Upper lobe of left lung (tissue), 4 donors: ENCODE data around the gene WNK3.

ENCODE experiments used
- EP300 ChIP-seq, 4 donors: sonication (generic); formaldehyde crosslinking; IDR thresholded peaks; one replicate each; pipeline ENCODE4 v1.5.1; 2017; ENCODE audit warnings: antibody characterized with exemption in 4 of 4, control low read depth in 2 of 4
- POLR2AphosphoS5 ChIP-seq, 2 donors: sonication (generic); formaldehyde crosslinking; IDR thresholded peaks; one replicate each; pipeline ENCODE4 v1.5.1; 2017; ENCODE audit warnings: antibody characterized with exemption in 2 of 2
- TF ChIP-seq, protein P1 (sequence below), 6 experiments: fragments of 450-650 bp in 4 of 6; fragments of 200-600 bp in 2 of 6; sonication (generic) in 2 of 6; IDR thresholded peaks; one replicate each; pipeline ENCODE4 v1.5.1; 2016 to 2019; ENCODE audit warnings: antibody characterized with exemption in 6 of 6

DNA sequence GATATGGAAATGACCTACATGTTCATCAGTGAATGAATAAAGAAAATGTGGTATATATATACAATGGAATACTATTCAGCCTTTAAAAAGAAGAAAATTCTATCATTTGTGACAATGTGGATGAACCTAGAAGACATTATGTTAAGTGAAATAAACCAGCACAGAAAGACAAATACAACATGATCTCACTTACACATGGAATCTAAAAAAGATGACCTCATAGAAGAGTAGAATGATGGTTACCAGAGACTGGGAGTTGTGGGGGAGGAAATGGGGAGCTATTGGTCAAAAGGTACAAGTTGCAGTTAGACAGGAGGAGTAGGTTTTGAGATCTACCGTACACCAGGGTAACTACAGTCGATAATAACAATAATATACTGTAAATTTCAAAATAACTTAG lies 51.5 kb downstream of the WNK3 start:
- TF ChIP-seq, protein P1, sequence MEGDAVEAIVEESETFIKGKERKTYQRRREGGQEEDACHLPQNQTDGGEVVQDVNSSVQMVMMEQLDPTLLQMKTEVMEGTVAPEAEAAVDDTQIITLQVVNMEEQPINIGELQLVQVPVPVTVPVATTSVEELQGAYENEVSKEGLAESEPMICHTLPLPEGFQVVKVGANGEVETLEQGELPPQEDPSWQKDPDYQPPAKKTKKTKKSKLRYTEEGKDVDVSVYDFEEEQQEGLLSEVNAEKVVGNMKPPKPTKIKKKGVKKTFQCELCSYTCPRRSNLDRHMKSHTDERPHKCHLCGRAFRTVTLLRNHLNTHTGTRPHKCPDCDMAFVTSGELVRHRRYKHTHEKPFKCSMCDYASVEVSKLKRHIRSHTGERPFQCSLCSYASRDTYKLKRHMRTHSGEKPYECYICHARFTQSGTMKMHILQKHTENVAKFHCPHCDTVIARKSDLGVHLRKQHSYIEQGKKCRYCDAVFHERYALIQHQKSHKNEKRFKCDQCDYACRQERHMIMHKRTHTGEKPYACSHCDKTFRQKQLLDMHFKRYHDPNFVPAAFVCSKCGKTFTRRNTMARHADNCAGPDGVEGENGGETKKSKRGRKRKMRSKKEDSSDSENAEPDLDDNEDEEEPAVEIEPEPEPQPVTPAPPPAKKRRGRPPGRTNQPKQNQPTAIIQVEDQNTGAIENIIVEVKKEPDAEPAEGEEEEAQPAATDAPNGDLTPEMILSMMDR (IDR thresholded peaks at IDR 0.05) = no peak
- TF ChIP-seq EP300 (IDR thresholded peaks at IDR 0.05) = no peak
- TF ChIP-seq POLR2AphosphoS5 (IDR thresholded peaks at IDR 0.05) = no peak
